ENCODE data around the gene TOMM5.

Gene TOMM5

DNA sequence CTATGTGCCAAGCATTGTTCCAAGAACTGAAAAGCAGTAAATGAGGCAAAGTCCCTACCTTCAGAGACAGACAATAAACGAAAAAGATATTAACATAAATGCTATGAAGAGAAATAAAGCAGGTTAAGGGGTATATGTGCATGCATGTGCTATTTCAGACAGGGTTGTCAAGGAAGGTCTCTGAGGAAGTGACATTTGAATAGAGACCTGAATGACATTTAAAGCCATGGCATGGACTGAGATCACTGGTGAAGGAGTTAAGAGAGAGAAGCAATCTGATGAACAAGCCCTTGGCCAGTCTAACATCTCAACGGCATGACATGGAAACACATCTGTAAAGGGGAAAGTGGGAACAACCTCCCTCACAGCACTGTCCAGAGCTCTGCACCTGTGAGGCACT lies 30.7 kb downstream of the TOMM5 start:
- no peak for DNase-seq

DNA sequence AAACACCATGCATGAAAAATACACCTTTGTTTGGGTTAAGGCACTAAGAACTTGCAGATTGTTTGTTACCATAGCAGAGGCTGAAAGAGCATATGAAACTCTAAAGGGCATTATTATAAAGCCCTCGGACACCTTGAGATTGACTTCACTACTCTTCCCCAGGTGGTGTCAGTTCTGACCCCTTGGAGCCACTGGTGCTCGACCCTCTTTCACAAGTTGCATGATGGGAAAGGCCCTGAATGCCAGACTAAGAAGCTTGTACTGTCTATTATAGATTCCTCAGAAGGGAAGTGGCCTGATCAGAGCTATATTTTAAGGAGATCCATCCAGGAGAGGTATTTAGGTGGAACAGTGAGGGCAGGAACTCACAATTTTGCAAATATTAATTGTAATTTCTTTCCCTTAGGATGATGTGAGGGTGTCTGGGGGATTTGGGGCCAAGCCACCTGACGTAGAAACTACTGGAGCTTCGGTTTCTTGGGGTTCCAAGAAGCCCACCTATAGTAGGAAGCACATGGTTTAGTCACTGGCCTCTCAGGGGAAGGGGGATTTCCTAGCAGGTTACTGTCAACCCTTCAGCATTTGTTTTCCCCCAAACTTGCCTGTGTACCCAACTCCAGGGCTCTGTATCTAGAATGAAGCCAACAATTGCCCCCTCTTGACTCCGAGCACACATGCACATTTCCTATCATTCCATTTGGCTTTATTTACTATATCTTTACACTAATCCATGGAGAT lies 32.4 kb downstream of the TOMM5 start:
- no peak for DNase-seq

DNA sequence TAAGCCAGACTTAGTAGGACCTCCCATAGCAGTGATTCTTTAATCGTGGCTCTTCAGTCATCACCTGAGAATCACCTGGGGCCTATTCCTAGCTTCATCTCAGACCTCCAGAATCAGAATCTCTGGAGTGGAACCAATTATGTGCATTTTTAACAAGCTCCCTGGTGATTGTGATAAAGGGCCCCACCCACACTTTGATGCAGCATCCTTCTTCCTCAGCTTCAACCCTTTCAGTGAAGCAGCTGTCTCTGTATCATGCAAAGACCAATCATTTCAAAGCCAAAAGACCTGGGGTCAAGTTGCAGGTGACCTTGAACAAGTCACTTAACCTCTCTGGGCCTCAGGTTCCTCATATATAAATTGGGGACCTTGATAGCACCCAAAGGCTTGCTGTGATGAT lies 33.3 kb downstream of the TOMM5 start:
- DNase-seq, result no peak

DNA sequence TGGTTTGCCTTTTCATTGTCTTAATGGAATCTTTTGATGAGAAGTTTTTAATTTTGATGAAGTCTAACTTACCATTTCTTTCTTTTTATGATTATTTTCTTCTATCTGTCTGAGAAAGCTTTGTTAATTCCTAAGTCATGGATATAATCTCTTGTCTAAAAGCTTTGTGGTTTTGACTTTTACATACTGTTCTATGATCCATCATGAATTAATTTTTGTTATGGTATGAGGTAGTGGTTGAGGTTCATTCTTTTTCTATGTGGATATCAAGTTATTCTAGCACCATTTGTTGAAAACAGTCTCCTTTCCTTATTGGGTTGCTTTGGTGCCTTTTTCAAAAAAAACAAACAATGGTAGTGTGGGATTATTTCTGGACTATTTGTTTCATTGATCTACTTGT lies 36.6 kb downstream of the TOMM5 start:
- DNase-seq, result no peak

DNA sequence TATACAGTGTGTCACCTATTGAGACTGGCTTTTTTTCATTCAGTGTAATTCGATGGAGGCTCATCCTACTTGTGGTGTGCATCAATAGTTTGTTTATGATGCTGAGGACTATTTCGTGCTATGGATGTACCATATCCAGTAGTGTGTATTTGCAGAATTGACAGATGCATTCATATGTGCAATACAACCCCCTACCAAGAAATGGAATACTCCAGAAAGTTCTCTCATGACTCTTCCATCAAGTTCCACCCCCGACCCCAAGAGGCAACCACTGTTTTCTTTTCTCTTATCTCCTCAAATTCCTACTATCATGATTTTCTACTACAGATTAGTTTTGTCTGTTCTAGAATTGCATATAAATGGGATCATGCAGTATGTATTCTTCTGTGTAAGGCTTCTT lies 38.1 kb downstream of the TOMM5 start:
- no peak for DNase-seq

DNA sequence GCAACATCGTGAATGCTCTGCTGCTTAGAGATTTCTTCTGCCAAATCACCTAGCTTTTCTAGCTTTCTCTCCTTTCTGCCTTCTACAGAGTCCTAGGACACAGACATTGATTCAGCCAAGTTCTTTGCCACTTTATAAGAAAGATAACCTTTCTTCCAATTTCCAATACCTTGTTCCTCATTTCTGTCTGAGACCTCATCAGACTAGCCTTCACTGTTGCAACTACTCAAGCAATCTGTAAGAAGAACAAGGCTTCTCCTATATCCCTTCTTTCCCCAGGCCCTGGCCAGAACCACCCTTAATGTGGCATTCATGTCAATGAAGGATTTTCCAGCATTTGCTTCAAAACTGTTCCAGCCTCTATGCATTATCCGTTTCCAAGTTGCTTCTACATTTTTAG lies 40.5 kb downstream of the TOMM5 start:
- no peak for DNase-seq

DNA sequence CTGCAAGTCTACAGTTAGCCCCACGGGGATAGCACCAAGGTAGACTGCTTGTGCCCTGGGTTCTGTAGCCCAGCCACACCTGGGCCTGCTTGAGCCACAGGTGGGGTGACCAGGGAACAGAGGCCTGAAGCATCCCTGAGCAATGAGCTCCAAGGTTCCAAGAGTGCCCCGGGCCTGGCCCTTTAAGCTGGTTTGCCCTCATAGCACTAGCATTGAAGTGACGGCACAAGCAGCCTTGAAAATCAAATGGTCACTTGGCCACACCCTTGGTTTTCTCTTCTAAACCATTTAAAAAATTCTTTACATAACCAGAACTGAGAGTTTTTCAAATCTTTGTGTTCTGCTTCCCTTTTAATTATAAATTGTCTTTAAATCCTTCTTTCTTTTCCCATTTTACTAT lies 40.9 kb downstream of the TOMM5 start:
- no peak for DNase-seq

DNA sequence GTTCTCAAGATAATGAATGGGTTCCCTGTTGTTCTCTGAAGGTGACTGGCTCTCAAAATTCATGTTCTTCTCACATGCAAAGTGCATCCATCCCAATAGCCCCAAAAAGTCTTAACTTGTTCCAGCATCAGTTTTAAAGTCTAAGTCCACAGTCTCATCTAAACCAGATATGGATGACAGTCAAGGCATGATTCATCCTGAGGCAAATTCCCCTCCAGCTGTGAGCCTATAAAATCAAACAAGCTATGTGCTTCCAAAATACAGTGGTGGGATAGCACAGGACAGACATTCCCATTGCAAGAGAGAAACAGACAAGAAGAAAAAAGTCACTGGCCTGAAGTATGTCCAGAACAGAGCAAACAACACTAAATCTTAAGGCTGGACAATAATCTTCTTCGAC lies 41.6 kb downstream of the TOMM5 start:
- DNase-seq, result no peak

DNA sequence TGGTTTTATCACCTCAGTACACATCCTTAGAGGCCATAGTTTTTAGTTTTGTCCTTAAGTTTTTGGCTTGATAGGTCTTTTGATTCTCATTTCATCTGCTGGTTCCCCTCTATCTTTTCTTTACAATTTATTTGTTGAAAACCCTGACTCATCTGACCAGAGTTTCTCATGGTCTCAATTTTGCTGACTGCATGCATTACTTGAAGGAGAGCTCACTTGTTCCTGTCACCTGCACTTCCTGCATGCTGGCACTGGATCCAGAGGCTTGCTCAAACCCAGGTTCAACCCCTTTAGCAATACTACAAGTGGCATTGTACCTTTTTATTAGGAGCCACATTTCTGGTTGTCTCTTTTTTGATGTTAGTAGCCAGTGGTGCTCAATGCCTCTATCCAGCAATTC lies 42.9 kb downstream of the TOMM5 start:
- DNase-seq, result no peak

DNA sequence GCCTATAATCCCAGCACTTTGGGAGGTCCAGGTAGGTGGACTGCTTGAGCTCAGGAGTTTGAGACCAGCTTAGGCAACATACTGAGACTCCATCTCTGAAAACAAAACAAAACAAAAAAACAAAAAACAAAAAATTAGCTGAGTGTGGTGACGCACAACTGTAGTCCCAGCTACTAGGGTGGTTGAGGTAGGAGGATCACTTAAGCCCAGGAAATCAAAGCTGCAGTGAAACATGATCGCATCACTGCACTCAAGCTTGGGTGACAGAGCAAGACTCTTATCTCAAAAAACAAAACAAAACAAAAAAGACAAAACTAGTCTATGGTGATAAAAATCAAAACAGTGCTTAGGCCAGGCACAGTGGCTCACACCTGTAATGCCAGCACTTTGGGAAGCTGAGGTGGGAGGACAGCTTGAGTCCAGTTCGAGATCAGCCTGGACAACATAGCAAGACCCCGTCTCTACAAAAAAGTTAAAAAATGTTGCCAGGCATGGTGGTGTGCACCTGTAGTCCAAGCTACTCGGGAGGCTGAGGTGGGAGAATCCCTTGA lies 45.0 kb downstream of the TOMM5 start:
- no peak for DNase-seq

DNA sequence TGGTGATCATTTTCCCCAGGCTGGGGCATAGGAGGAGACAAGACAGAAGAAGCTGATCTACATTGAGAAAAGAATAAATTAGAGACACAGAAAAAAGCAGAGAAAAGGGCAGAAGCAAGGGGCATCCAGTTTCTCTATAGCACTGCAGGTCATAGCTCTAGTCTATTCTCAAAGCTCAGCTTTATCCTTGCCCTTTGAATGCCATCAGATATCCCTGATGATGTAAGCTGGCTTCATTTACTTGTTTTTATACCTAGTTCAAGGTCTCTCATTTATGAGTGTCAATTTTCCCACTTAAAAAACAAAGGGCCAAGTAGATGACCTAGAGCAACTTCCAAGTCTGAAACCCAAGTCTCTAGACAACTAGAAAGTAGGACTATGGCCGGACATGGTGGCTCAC lies 48.9 kb downstream of the TOMM5 start:
- no peak for DNase-seq

DNA sequence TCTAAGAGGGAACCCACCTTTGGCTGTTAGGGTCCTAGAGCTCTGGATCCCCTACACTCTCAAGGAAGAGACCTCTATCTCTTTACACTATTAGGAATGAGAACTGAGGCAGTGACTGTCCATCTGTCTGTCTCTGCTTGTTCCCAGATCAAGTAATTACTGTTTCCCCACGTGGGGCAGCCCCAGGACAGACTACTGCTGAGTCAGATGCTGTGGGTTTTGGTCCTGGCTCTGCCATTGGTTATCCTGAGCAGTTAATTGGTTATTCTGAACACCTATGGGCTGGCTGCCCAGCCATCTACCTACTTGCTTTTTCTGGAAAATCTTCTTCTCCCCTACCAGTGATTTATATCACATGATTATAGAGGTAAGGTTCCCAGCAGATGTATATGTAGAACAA lies 49.5 kb downstream of the TOMM5 start:
- no peak for DNase-seq

DNA sequence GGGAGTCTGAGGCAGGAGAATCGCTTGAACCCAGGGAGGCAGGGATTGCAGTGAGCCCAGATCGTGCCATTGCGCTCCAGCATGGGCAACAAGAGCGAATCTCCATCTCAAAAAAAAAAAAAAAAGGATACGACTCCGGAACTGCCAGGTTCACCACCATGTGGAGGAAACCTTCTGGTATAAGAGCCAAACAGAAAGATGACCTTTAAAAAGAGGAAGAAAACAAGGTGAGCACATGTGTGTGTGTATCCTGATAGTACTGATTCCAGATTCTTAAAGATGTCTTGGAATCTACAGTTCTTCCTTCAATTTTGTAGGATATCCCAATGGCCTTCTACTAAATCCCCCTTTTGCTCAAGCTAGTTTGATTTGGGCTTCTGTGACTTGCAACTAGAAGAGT lies 49.9 kb downstream of the TOMM5 start:
- DNase-seq, result no peak

DNA sequence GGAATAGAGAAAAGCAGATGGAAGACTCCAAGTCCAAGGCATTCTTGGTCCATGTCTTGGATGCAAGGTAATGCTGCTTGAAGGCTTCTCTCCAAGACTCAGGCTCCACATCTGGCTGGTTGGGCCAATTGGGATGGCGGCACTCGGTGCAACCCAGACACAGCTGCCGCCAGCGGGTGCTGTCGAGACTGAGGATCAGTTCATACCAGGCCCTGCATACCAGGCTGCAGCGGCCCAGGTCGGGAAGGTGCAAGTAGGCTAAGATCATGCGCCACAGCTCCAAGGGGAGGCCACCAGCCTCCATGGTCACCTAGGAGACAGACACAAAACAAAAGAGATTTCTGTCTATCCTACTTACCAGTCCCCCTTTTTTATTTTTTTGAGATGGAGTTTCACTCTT lies 50.9 kb downstream of the TOMM5 start:
- DNase-seq, result no peak

DNA sequence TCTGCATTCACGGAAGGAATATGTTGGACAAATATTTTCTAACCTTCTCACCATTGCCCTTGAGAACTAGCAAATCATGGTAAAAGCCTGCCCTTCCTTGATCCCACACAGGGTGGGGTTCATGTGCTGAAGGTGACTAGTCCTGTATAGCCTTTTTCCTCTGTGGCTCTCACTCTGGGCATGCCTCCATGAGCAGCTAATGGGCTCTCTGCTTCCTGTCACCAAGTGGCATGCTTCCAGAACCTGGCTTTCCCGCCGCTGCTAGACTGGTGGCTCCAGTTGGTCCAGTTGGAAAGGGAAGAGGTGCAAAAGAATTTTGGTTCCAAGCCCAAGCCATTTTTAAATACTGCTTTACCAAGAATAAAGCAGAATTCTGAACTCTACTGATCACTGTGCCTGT lies 51.8 kb downstream of the TOMM5 start:
- DNase-seq, result no peak

DNA sequence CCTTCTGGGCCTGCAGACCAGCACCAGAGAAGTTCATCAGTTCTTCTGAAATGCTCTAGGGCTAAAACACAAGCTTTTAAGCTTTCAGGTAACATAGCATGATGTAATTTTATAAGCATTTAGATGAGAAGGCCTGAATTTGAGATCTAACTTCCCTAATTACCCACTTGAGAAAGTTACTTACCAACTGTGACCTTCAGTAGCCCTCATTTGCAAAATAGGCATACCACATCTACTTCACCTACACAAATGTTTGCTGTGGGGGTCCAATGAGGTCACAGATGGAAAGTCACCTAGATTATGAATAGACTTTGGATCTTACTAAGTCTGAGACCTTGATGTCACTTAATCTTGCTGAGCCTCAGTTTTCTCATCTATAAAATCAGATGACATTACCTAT lies 52.8 kb downstream of the TOMM5 start:
- DNase-seq, result no peak

Measured in cortex of kidney (tissue), 1 donor.